NCI-H1092 (cell line): ENCODE measurements around the gene IGFBP7.

Source experiments
- DNase-seq: peaks from one replicate; lab custom pipeline; 2025; lab: John Stamatoyannopoulos, UW

The IGFBP7 gene

GRCh38 chr4:57109847-57110639 lies at the start of gene IGFBP7:
Gene IGFBP7 (minus strand): TSS chr4:57110385. CDS start chr4:57110351, 34 bp downstream.
- DNase-seq = no peak

- no peak for DNase-seq
Observed at GRCh38 chr4:57159866-57160265, 49.7 kb upstream of the IGFBP7 start.

DNA sequence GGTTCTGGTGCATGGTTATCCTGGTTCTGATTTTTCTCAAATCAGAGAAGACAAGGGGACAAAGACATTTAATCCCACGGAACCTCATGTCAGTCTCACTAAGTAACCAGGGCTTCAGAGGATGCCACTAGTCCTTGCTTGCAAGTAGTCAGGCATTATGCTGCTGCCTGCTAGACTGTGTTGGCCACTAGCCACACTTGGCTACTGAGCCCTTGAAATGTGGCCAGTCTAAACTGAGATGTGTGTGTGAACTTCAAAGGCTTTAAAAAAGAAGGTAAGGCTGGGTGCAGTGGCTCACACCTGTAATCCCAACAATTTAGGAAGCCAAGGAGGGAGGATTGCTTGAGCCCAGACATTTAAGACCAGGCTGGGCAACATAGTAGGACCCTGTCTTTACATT lies 48.6 kb upstream of the IGFBP7 start:
- no peak for DNase-seq

DNA sequence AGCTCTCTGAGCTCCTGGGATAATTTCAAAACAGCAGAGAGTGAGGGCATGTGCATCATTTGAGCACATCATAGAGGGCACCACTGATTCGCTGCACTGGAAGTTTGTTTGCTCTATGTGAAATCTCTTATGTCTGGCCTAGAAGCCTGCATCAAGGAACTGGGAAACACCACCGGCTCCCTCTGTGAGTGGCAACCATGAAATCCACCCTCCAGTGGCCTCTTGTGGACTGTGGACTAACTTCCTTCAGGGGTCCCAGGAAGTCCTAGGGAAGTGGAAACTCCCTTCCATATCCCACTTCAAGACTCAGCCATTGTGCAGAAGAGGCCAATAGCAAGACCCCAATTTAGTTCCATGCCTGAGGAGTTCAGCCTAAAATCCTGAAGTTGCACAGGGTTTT lies 48.0 kb upstream of the IGFBP7 start:
- DNase-seq = no peak

GRCh38 chr4:57157596-57158137 lies 47.5 kb upstream of the IGFBP7 start:
- DNase-seq = no peak

- DNase-seq = no peak
Observed at GRCh38 chr4:57156242-57156990, 46.2 kb upstream of the IGFBP7 start.

- DNase-seq = no peak
Observed at GRCh38 chr4:57154926-57155325, 44.7 kb upstream of the IGFBP7 start.

DNA sequence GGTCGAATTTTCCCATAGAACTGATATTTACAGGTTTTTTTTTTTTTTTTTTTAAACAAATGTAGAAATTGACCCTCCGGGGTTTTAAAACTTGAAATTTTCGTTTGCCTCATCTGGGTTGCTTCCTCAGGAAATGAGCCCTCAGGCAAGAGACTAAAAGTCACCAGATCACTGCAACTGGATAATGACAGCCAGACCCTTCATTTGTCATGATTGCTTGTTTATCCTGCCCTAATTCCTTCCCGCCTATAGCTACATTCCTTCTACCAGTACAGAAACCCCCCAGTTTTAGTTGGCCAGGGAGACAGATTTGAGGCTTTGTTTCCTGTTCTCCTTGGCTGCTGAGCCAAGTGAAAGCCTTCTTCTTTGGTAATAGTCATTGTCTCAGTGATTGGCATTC lies 44.0 kb upstream of the IGFBP7 start:
- no peak for DNase-seq

DNA sequence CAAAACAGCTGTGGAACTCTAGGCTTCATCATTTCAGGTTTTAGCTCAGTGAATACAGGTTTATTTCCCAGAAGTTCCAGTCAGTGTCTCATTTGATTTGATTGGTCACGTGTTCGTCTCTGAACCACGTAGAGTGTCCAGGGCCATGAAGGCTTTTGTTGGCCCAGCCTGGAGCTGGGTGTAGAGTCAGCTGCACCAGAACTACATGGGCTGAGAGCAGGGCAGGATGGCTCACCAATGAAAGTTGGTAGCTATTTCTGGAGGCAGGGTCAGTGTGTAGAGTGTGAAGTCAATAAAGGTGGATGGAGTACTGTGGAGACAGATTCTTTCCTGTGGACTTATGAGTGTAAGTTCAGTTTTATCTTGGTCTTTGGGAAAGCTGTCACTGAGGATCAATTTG lies 43.0 kb upstream of the IGFBP7 start:
- no peak for DNase-seq

- no peak for DNase-seq
Observed at GRCh38 chr4:57151481-57151880, 41.3 kb upstream of the IGFBP7 start.

GRCh38 chr4:57149833-57150232 lies 39.6 kb upstream of the IGFBP7 start:
- DNase-seq = no peak

- DNase-seq = no peak
Observed at GRCh38 chr4:57148831-57149505, 38.8 kb upstream of the IGFBP7 start.

DNA sequence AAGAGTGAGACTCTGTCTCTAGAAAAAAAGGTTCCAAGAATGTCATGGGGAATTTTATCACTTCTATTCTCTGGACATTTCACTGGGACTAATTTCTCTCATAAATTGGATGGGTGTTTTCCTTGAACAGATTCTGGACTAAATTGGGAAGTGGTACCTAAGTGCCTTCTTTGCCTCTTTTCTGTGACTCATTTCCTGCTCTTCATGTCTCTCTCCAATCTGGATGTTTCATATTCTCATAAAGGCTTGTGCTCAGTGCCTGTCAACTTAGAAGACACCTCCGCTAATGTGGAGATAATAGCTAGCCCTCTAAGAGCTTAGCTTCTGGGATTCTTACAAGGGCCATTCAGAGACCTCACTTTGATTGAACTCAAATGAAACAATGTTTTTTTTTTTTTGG lies 38.0 kb upstream of the IGFBP7 start:
- DNase-seq = no peak

GRCh38 chr4:57147335-57148060 lies 37.3 kb upstream of the IGFBP7 start:
- no peak for DNase-seq

DNA sequence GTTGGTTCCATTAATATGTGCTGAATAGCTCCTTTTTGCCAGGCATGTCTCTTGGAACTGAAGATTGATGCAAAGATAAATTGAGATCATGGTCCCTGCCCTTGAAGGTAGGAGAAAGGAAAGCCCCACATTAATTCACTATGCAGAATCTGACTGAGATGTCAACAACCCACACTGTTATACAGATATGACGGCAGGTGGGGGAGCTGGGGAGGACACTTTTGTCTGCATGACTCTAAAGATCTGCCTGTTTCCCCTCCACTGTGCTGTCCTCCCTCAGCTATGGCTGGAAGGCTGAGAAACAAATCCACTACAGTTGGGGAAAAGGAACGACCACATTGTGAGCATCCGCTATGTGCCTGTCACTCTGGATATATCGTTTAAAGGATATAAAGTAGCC lies 36.3 kb upstream of the IGFBP7 start:
- DNase-seq = no peak

DNA sequence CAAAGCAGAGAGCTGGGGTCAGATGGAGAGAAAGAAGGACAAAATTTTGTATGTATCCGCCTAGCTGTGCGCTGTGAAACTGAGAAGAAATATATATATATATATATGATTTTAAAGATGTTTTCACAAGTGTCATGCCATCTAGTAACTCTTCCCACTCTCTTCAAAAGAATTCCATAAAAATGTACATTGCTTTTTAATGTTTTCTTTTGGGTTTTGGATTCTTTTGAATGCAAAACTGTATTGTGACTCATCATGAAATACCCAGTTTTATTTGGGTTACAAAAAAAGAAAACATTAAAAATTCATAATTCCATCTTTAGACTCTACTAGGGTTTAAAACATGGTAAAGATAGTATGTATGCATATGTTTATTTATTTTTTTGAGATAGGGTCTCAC lies 34.3 kb upstream of the IGFBP7 start:
- DNase-seq = no peak

DNA sequence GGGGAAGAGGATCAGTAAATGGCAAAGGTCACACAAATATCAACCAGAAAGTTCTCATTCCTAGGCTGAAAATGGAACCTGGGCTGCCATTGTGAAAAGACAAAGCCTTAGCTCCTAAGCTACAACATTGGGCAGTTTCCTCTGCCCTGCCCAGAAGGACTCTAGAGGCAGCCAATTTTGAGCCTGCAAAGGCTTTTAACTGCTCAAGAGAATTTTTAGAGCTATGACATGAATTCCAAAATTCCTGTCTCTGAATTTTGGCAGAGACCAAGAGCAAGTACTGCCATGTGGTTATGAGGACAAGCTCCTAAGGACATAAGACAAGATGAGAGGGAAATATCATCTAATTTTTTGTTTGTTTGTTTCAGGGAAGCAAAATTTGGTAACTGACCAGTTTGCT lies 29.6 kb upstream of the IGFBP7 start:
- no peak for DNase-seq

DNA sequence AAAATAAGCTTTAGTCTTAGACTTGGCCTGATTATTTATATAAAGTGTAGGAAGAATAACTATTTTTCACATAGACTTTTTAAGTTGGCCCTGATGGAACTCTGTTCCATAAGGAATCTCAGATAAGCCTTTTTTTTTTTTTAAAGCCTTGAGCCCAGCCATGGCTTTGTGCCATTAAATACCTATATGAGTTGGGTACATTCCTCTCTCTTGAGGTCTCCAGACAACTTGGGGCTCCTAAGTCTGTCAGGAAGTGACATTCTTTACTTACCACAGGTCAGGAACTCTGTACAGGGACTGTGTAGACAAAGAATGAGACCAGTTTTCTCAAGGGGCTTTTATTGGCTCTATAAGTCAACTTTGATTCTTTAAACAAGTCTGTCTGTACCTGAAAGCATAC lies 27.1 kb upstream of the IGFBP7 start:
- no peak for DNase-seq

DNA sequence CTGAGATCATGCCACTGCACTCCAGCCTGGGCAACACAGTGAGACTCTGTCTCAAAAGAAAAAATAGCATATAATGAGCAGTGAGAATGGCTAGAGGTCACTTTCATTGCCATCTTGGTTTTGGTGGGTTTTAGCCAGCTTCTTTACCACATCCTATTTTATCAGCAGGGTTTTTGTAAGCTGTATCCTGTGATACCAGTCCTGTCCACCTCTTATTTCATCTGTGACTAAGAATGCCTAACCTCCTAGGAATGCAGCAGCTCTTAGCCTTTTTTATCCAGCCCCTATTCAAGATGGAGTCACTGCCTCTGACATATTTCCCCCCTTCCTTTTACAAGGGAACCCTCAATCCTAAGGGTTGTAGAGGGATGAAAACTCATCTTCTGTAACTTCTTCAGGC lies 26.1 kb upstream of the IGFBP7 start:
- DNase-seq = no peak

DNA sequence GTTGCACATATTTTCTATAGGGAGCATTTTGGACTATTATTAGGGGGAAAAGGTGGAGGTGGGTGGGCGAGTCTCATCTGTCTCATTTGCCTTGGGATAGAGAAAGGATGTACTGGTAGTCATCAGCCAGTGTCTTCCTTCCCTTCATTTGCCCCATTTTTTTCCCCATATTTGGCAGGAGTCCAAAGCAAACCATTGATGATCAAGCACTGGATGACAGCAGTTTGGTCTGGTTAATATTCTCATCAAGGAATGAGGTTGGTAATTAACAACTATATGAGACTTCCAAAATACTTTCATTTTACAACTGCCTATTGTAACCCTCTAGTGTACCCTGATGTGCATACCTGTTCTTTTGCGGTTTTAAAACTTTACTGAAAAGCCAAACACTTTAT lies 22.6 kb upstream of the IGFBP7 start:
- DNase-seq = no peak

- DNase-seq = no peak
Observed at GRCh38 chr4:57131849-57132742, 21.9 kb upstream of the IGFBP7 start.
